Skin epidermis (tissue), 12 donors: ENCODE results near the gene CPEB3.
A peak's percentile ranks its signal among the peaks of the same experiment; 100 is the strongest.
"Not testable (repeated sequence)": the region's sequence is repeated elsewhere in the genome, so short reads cannot be mapped to it uniquely, and the experiment has no call there.

Experiments
- H3K27ac ChIP-seq, 21 experiments: fragments of 200-600 bp; sonication (generic) in 11 of 21; one replicate each; pipeline ENCODE4 v1.5.0; 2020; ENCODE audit warnings: mild to moderate bottlenecking in 3 of 21, inconsistent platforms in 2 of 21, moderate library complexity in 2 of 21
- H3K4me3 ChIP-seq, 7 experiments: fragments of 200-600 bp; sonication (generic) in 2 of 7; one replicate each; pipeline ENCODE4 v1.5.0; 2020; ENCODE audit warnings: inconsistent platforms in 2 of 7, mild to moderate bottlenecking in 2 of 7, moderate library complexity in 1 of 7

The CPEB3 gene

DNA sequence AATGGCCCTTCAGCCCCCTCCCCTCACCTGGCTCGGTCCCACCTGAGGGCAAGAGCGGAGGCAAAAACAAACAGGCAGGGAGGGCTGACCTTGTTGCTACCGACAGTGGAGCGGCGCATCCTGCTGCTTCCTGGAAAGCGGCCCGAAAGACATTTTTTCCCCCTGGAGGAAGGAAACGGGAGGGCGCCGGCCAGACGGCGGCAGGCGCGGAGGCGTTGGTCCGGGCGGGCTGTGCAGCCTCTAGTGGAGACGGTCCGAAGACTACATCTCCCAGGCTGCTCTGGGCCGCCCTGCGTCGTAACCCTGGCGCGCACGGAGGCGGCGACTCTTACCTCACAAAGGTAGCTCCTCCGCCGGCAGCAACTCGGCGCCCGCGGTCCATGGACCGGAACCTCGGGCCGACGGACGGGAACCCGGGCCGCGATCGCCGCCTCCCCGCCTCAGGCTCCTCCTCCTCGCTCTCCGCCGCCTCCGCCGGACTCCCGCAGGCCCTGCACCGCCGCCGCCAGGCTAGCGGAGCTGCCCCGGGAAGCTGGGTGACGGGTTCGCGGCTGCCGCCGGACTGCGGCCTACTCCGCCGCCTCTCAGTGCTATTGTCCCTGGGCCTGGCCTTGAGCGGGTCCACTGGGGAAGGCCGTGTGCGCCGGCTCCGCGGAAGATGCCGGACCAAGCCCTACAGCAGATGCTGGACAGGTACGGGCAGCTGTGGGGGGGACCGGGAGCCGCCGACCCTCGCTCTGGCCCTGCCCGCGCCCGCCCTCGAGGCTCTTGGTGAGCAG lies at the start of gene CPEB3, which contains the start of gene MARCHF5:
TSS of gene CPEB3 (minus strand) at position 242 of the 779 bp plus-strand sequence. CDS start 50,728 bp downstream, outside the sequence.
TSS of gene MARCHF5 (plus strand) at position 331 of the 779 bp plus-strand sequence. CDS start at position 659, 328 bp downstream.
- Histone ChIP-seq H3K27ac (peak within 1 kb of the TSS; percentile 65 to 99 (median 95)), H3K4me3 (peak within 1 kb of the TSS; percentile 73 to 96 (median 80))

DNA sequence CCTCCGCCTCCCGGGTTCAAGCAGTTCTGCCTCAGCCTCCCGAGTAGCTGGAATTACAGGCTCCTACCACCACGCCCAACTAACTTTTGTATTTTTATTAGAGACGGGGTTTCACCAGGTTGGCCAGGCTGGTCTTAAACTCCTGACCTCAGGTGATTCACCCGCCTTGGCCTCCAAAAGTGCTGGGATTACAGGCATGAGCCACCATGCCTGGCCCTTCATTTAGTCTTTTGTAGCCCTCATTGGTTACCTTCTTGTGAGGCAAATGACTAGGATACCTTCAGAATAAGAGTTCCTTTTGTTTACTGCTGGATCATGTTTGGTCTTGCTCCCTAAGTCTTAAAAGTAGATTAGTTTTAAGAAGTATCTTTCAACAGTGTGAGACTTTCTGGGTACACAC lies 39.0 kb upstream of the CPEB3 start:
- H3K27ac ChIP-seq, result peak overlapping the region in 9 of 21 experiments; percentile 12 to 50 (median 29)

GRCh38 chr10:92328993-92329392 lies 38.1 kb upstream of the CPEB3 start:
- peak overlapping the region in 3 of 21 experiments; percentile 19 to 41 (median 37) for H3K27ac ChIP-seq
- H3K4me3 ChIP-seq, result no peak overlapping the region

More for the DNA sequence above, 39.0 kb upstream of the CPEB3 start:
- not testable (repeated sequence) for H3K4me3 ChIP-seq

GRCh38 chr10:92327445-92328433 lies 36.9 kb upstream of the CPEB3 start:
- peak overlapping the region in 3 of 21 experiments; percentile 1 to 41 (median 6) for H3K27ac ChIP-seq
- H3K4me3 ChIP-seq, result no peak overlapping the region

DNA sequence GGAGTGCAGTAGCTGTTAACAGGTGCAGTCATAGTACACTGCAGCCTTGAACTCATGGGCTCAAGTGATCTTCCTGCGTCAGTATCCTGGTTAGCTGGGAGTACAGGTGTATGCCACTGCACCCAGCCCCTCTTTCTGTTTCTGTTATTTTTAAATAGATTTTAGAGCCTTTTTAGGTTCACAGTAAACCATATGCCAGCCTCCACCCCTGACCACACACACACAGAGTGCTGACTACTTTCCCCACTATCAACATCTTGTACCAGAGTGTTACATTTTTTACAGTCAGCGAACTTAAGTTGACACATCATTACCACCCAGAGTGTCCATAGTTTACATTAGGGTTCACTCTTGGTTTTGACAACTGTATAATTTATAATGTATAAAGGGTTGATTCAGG lies 32.2 kb upstream of the CPEB3 start:
- no peak overlapping the region for H3K4me3 ChIP-seq
- H3K27ac ChIP-seq, result no peak overlapping the region

DNA sequence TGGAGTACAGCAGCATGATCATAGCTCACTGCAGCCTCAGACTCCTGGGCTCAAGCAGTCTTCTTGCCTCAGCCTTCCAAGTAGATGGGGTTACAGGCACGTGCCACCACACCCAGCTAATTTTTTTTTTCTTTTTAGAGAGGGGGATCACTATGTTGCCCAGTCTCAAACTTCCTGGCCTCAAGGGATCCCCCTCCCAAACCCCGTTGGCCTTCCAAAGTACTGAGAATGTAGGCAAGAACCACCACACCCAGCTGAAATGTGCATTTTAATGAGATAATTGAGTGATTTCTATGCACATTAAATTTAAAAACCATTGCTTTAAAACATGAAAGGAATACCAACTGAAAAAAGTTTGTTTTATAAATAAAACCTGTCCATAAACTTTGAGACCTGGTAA lies 25.7 kb upstream of the CPEB3 start:
- peak overlapping the region in 1 of 21 experiments; percentile 16 for H3K27ac ChIP-seq
- no peak overlapping the region for H3K4me3 ChIP-seq

GRCh38 chr10:92313750-92314149 lies 22.9 kb upstream of the CPEB3 start:
- Histone ChIP-seq H3K27ac (no peak overlapping the region), H3K4me3 (no peak overlapping the region)

- H3K4me3 ChIP-seq, result no peak overlapping the region
- H3K27ac ChIP-seq, result no peak overlapping the region
Measured at GRCh38 chr10:92309272-92309671, 18.4 kb upstream of the CPEB3 start.

DNA sequence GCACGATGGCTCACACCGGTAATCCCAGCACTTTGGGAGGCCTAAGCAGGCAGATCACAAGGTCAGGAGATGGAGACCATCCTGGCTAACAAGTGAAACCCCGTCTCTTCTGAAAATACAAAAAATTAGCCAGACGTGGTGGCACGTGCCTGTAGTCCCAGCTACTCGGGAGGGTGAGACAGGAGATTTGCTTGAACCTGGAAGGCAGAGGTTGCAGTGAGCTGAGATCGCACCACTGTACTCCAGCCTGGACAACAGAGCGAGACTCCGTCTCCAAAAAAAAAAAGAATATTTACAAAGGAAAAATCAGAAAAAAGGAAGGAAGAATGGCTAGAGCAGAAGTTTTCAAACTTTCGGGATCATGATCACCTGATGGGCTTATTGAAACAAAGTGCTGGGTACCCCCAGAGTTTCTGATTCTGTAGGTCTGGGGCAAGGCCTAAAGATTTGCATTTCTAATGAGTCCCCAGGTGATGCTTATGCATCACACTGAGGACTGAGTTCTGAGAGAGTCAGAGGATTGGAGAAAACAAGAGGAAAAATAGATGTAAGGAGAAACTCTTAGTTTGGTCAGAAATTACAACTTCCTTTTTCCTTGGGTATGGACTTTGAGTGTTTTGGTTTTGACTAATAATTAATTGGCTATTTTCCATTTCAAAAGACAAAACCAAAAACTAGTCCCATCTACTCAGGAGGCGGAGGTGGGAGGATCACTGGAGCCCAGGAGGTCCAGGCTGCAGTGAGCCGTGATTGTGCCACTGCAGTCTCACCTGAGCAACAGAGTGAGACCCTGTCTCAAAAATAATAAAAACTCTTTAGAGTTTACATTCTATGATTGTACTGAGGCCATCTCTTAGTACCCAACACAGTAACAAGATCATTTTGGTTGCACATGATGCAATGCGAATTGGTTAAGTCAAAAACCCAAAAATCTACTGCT lies 14.5 kb upstream of the CPEB3 start:
- no peak overlapping the region for H3K4me3 ChIP-seq
- H3K27ac ChIP-seq, result no peak overlapping the region

GRCh38 chr10:92304061-92304460 lies 13.2 kb upstream of the CPEB3 start:
- Histone ChIP-seq H3K4me3 (no peak overlapping the region), H3K27ac (no peak overlapping the region)

DNA sequence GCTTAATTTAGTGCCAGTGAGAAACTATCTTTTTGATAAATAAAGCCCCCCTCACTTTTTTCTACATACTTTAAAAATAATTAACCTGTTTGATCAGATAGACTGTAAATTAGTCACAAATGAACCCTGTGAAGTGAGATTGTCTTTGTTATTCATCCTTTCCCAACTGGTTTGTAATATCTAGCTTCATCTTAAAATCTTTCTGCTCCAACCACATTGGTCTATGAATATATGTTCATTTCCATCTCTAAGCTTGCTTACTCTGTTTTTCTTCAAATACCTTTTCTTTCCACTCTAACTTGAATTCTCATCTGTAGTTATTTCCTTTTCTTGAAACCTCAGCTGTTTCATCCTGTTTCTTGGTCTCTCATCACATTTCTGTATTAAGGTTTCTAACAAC lies 12.2 kb upstream of the CPEB3 start:
- no peak overlapping the region for H3K4me3 ChIP-seq
- H3K27ac ChIP-seq, result no peak overlapping the region

DNA sequence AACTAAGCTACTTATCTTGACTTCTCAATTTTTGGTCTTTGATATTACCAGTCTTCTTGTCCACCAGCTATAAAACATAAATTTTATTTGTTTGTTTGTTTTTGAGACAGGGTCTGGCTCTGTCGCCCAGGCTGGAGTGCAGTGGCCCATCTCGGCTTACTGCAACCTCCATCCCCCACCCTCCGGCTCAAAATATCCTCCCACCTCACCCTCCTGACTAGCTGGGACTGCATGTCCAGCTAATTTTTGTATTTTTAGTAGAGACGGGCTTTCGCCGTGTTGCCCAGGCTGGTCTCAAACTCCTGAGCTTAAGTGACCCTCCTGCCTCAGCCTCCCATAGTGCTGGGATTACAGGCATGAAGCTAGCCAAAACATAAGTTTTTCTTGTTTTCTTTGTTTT lies 7.6 kb upstream of the CPEB3 start:
- no peak overlapping the region for H3K4me3 ChIP-seq
- H3K27ac ChIP-seq, result no peak overlapping the region

DNA sequence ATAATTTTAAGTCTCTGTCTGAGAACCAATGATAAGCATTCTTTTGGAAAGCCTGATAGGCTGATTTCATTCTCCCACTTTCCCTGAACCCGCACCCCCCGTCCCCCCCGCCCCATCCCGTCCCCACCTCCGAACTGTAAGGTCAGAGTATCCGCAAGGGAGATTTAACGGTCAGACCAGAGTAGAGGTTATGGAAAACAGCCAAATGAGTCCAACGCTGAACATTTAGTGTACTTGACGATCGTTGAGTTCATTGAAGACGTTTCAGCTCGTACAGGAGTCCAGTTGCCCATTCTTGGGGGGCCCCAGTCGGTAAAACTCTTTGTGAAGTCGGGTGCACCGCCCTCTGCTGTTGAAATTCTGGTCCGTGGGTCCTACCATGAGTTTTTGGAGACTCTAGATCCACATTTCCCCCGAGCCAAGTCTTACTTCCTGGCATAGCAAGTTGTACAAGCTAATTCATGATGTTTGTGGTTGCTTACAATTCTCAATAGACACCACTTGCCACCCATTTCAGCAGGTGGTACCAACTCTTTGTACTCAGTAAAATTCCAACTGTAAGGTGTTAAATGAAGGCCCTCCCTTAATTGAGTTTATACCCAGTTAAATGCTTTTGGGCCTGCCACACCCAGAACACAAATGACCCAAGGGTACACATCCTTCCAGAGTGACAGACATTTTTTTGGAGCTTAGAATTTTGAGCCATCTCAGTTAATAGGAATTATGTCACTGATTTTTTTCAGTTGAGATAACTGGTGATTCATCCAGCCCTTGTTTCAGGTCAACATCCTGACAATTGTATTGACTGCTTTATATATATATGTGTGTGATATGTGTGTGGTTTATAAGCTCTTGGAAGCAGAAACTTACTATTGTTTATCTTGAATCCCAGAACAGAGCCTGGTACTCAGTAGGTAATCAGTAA lies 1.3 kb upstream of the CPEB3 start:
- peak overlapping the region in 18 of 21 experiments; percentile 81 to 99 (median 95) for H3K27ac ChIP-seq
- peak overlapping the region; percentile 73 to 96 (median 80) for H3K4me3 ChIP-seq

GRCh38 chr10:92291616-92291865 lies 663 bp upstream of the CPEB3 start:
- peak overlapping the region; percentile 65 to 99 (median 95) for H3K27ac ChIP-seq
- peak overlapping the region; percentile 73 to 96 (median 80) for H3K4me3 ChIP-seq

GRCh38 chr10:92290076-92290836 lies 622 bp downstream of the CPEB3 start:
- peak overlapping the region; percentile 73 to 96 (median 80) for H3K4me3 ChIP-seq
- H3K27ac ChIP-seq, result peak overlapping the region; percentile 61 to 99 (median 95)

DNA sequence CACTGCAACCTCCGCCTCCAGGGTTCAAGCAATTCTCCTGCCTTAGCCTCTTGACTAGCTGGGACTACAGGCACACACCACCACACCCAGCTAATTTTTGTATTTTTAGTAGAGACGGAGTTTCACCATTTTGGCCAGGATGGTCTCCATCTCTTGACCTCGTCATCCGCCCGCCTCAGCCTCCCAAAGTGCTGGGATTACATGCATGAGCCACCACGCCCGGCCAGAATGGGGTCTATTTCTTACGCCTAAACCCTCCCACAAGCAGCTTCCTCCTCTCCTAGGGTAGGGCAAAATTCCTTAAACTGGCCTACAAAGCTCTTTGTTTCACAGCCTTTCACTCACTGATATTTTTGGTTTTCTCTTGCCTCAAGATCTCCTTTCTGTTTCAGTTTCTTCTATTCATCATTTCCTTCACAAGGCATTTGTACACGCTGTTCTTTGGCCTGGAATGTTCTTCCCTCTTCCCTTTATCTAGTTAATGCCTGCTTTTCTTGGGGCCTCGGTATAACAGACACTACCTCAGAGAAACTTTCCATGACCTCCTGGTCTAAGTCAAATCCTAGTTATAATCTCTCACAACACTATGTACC lies 6.7 kb downstream of the CPEB3 start:
- peak overlapping the region in 6 of 21 experiments; percentile 23 to 69 (median 48) for H3K27ac ChIP-seq
- H3K4me3 ChIP-seq, result no peak overlapping the region

DNA sequence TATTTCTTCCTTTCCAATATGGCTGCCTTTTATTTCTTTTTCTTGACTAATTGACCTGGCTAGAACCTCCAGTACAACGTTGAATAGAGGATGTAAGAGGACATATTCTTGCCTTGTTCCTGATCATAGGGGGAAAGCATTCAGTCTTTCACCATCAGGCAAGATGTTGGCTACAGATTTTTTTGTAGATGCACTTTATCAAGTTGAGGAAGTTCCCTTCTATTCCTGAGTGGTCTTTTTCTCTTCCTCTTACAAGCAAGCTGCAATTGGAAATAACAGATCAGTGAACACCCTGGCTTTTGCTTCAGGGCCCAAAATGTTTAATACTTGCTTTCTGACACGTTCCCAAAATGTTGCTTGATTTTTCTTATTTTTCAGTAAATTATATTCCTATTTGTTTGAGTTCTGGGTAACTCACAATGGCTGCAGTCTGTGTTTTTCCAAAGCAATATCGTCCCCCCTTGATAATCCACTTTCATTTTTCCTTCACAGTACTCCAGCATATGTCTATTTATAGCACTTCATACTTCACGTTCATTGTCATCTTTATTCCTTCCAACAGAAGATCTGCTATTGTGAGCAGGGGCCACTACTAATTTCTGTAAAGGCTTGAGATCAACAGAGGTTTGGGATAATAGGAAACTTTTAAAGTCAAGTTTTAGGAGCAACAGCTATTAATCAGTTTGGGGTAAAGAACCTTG lies 11.7 kb downstream of the CPEB3 start:
- no peak overlapping the region for H3K4me3 ChIP-seq
- H3K27ac ChIP-seq, result no peak overlapping the region
